OCI-LY3 (cell line): ENCODE results near the gene CEBPG.

Source experiments
- EZH2phosphoT487 ChIP-seq: fragments of 200-600 bp; shearing (Covaris generic); IDR thresholded peaks from 2 replicates; pipeline ENCODE4 v1.6.1; 2018; ENCODE audit warnings: antibody characterized with exemption, mixed run types, low read depth
- TF ChIP-seq, protein P1 (sequence below): fragments of 200-600, 300-600 bp; sonication (generic); IDR thresholded peaks from 2 replicates; pipeline ENCODE4 v1.5.1; 2014; ENCODE audit warnings: antibody characterized with exemption, low read length, low read depth

DNA sequence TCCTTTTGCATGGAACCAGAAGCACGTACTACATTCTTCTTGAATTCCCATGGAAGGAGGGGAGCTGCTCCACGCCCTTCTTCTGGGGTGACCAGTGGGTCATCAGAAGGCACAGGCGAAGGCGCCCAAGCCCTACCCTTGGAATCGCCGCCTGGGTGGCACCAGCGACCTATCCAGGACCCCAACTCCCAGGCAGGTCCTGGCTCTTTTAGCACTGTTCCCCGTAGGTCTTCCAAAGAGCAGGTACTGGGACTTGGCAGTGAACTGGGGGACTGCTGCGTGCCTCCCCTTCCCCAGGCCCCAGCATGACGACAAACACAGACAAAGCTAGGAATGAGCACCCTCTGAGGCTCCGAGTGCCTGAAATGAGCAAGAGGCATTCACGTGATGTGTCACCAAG lies 45.0 kb downstream of the CEBPG start:
- TF ChIP-seq, protein P1, sequence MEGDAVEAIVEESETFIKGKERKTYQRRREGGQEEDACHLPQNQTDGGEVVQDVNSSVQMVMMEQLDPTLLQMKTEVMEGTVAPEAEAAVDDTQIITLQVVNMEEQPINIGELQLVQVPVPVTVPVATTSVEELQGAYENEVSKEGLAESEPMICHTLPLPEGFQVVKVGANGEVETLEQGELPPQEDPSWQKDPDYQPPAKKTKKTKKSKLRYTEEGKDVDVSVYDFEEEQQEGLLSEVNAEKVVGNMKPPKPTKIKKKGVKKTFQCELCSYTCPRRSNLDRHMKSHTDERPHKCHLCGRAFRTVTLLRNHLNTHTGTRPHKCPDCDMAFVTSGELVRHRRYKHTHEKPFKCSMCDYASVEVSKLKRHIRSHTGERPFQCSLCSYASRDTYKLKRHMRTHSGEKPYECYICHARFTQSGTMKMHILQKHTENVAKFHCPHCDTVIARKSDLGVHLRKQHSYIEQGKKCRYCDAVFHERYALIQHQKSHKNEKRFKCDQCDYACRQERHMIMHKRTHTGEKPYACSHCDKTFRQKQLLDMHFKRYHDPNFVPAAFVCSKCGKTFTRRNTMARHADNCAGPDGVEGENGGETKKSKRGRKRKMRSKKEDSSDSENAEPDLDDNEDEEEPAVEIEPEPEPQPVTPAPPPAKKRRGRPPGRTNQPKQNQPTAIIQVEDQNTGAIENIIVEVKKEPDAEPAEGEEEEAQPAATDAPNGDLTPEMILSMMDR = no peak
- no peak for TF ChIP-seq EZH2phosphoT487
